Measurements from ENCODE around the gene OGT. TPM values are rescaled to one million over a fixed set of nuclear protein-coding genes. Genes with fewer than 3 reads are reported as not detected.

The OGT gene
- total RNA-seq, 1 experiment from 2014 or later, result 159 TPM

DNA sequence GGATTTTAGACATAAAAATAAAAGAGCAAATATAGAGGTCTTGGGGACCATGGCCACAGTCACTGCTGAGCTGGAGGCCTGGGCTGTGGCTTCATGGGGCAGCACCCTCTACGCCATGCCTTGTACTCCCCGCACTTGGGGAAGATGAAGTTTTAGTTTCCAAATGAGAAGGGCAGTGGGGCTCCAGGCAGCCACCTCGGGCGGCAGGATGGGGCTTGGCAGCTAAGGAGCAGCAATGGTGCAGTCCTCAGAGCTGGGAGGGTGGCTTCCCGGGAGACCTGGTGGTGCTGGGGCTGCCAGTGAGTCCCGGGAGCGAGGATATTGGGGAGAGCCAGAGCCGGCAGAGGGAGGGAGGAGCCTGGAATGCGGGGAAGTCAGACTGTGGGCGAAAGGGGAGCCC, 83.0 kb downstream of the OGT start:
- Histone ChIP-seq H3K9me2 (ENCODE audit: insufficient read depth) (no peaks in the 10 kb centered on the region), H3K27me3 (ENCODE audit: insufficient read depth, low read depth) (no peaks in the 10 kb centered on the region), H3K79me2 (ENCODE audit: low read depth) (no peaks in the 10 kb centered on the region), H3K4me3 (no peak overlapping the region), H3K4me1 (replicated peaks; ENCODE audit: insufficient read depth) (no peaks in the 10 kb centered on the region), H3K27ac (no peak overlapping the region), H2AFZ (no peak overlapping the region), H3K9me3 (ENCODE audit: insufficient read depth, low read depth) (no peaks in the 10 kb centered on the region), H3K4me2 (no peak overlapping the region), H3F3A (ENCODE audit: insufficient read depth, low read depth) (no peaks in the 10 kb centered on the region), H3K36me3 (ENCODE audit: low read depth) (no peaks in the 10 kb centered on the region), H4K20me1 (ENCODE audit: insufficient read depth) (no peaks in the 10 kb centered on the region)
- TF ChIP-seq EZH2 (IDR thresholded peaks at IDR 0.05; ENCODE audit: low read depth) (no peak), CTCF (conservative IDR thresholded peaks at IDR 0.05) (no peak)
- intact Hi-C loops (cut with micrococcal nuclease; ENCODE audit: unreplicated experiment), result no loop called here
- DNase-seq, result no peak
- no TSS peak for BruUV-seq (replicated peaks)
- CTCF ChIA-PET, result no interaction called here
- POLR2A ChIA-PET (ENCODE audit: unreplicated experiment), result no interaction called here

DNA sequence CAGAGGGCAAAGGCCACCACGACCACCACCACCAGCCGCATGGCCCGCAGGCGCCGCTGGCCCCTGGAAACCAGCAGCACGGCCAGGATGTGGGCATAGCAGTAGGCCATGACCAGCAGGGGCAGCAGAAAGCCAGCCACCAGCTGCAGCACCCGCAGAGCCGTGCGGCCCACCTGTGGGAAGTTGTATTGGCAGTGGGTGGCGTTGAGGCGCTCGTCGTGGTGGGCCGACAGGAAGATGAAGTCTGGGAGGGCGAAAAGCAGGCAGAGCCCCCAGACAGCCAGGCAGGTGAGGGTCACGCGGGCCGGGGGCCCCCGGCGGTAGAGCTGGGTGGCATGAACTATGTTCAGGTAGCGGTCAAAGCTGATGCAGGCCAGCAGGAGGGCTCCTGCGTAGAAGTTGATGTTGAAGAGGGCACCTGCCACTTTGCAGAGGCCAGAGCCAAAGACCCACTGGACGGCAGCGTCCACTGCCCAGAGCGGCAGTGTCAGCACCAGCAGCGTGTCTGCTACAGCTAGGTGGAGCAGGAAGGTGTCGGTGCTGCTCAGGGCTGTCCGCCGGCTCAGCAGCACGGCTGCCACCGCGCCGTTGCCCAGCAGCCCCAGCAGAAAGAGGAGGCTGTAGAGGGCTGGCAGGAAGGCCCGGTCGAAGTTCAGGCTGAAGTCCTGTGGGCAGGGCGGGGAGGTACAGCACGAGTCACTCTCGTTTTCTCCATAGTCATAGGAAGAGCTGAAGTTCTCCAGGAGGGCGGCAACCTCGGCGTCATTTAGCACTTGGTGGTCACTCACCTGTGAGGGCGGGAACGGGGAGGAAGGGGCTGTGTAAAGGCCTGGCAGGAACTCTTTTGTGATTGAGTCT, 84.0 kb downstream of the OGT start:
- Histone ChIP-seq H4K20me1 (ENCODE audit: insufficient read depth) (no peaks in the 10 kb centered on the region), H3K27ac (no peak overlapping the region), H3K4me3 (no peak overlapping the region), H2AFZ (no peak overlapping the region), H3K4me2 (no peak overlapping the region), H3F3A (ENCODE audit: insufficient read depth, low read depth) (no peaks in the 10 kb centered on the region), H3K9me3 (ENCODE audit: insufficient read depth, low read depth) (no peaks in the 10 kb centered on the region), H3K79me2 (ENCODE audit: low read depth) (no peaks in the 10 kb centered on the region), H3K36me3 (ENCODE audit: low read depth) (no peaks in the 10 kb centered on the region), H3K9me2 (ENCODE audit: insufficient read depth) (no peaks in the 10 kb centered on the region), H3K27me3 (ENCODE audit: insufficient read depth, low read depth) (no peaks in the 10 kb centered on the region), H3K4me1 (replicated peaks; ENCODE audit: insufficient read depth) (no peaks in the 10 kb centered on the region)
- ChIA-PET POLR2A (ENCODE audit: unreplicated experiment) (no interaction called here), CTCF (no interaction called here)
- no peak for DNase-seq
- TF ChIP-seq CTCF (conservative IDR thresholded peaks at IDR 0.05) (no peak), EZH2 (IDR thresholded peaks at IDR 0.05; ENCODE audit: low read depth) (no peak)
- intact Hi-C loops (cut with micrococcal nuclease; ENCODE audit: unreplicated experiment), result no loop called here
- BruUV-seq (replicated peaks), result no TSS peak

DNA sequence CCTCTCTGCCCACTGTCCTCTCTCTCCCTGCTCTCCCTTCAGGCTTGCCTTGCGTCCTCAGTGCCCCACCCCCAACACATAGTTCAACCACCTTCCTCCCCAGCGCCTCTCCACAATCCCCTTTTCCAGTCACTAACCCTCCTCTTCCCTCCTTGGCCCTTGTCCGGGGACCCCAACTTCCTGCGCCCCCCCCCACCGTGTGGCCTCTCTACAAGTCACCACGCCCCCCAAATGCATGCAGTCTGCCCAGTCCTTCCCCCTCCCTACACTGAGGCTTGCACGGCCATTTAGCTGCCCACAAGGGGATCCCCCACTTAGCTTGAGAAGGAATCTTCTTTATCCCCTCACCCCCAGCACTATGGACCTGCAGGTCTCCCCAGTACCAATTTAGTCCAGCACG, 84.8 kb downstream of the OGT start:
- intact Hi-C loops (cut with micrococcal nuclease; ENCODE audit: unreplicated experiment), result no loop called here
- H2AFZ ChIP-seq, result no peak overlapping the region
- no TSS peak for BruUV-seq (replicated peaks)
- CTCF ChIA-PET, result no interaction called here
- TF ChIP-seq EZH2 (IDR thresholded peaks at IDR 0.05; ENCODE audit: low read depth), result no peak
- no peak for TF ChIP-seq CTCF (conservative IDR thresholded peaks at IDR 0.05)
- H3K4me1 ChIP-seq (replicated peaks; ENCODE audit: insufficient read depth), result no peaks in the 10 kb centered on the region
- no peak for DNase-seq
- H3K9me3 ChIP-seq (ENCODE audit: insufficient read depth, low read depth), result no peaks in the 10 kb centered on the region
- POLR2A ChIA-PET (ENCODE audit: unreplicated experiment), result no interaction called here
- H3F3A ChIP-seq (ENCODE audit: insufficient read depth, low read depth), result no peaks in the 10 kb centered on the region
- no peak overlapping the region for H3K4me3 ChIP-seq
- H3K4me2 ChIP-seq, result no peak overlapping the region
- no peaks in the 10 kb centered on the region for H3K9me2 ChIP-seq (ENCODE audit: insufficient read depth)
- H3K27me3 ChIP-seq (ENCODE audit: insufficient read depth, low read depth), result no peaks in the 10 kb centered on the region
- no peaks in the 10 kb centered on the region for H4K20me1 ChIP-seq (ENCODE audit: insufficient read depth)
- H3K27ac ChIP-seq, result no peak overlapping the region
- H3K36me3 ChIP-seq (ENCODE audit: low read depth), result no peaks in the 10 kb centered on the region
- no peaks in the 10 kb centered on the region for H3K79me2 ChIP-seq (ENCODE audit: low read depth)
